ENCODE results near the gene CLDN9.

CLDN9 gene

DNA sequence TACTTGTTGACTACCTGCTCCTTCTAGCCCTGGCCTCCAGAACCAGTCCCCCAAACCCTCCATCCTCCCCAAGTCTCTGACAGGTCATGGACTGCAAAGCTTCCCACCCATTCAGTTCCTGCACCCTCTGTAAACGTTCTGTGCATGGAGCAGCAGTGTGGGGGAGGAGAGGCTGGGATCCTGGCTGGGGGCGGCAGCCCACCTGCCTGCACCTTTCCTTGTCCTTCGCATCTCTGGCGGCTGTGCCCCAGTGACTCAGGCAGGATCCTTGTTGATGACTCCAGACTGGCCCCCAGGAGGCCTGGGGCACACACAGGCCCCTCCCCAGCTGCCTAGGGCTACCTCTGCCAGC lies 30.8 kb upstream of the CLDN9 start:
- no peak overlapping the region for H3K4me2 ChIP-seq (ENCODE audit: low read depth, low read length)
- H4K20me1 ChIP-seq (ENCODE audit: insufficient read depth, low read length): no peaks in the 10 kb centered on the region
- TF ChIP-seq, protein P1, sequence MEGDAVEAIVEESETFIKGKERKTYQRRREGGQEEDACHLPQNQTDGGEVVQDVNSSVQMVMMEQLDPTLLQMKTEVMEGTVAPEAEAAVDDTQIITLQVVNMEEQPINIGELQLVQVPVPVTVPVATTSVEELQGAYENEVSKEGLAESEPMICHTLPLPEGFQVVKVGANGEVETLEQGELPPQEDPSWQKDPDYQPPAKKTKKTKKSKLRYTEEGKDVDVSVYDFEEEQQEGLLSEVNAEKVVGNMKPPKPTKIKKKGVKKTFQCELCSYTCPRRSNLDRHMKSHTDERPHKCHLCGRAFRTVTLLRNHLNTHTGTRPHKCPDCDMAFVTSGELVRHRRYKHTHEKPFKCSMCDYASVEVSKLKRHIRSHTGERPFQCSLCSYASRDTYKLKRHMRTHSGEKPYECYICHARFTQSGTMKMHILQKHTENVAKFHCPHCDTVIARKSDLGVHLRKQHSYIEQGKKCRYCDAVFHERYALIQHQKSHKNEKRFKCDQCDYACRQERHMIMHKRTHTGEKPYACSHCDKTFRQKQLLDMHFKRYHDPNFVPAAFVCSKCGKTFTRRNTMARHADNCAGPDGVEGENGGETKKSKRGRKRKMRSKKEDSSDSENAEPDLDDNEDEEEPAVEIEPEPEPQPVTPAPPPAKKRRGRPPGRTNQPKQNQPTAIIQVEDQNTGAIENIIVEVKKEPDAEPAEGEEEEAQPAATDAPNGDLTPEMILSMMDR (IDR thresholded peaks at IDR 0.05; ENCODE audit: low read length): no peak
- TF ChIP-seq EZH2phosphoT487 (IDR thresholded peaks at IDR 0.05; ENCODE audit: low read length) (no peak), EZH2 (optimal IDR thresholded peaks at IDR 0.05; ENCODE audit: low read depth, low read length) (no peak)
- H3K9me2 ChIP-seq (replicated peaks; ENCODE audit: insufficient read depth, low read length): no peaks in the 10 kb centered on the region
- peaks cover 5% of the 10 kb centered on the region; the same call in 1 of the 2 replicates for H3K4me1 ChIP-seq (ENCODE audit: low read length)
- no peaks in the 10 kb centered on the region for H3K9me3 ChIP-seq (replicated peaks; ENCODE audit: insufficient read depth, low read length)
- no peak overlapping the region for H3K9ac ChIP-seq (ENCODE audit: low read length)
- H3K4me3 ChIP-seq (ENCODE audit: low read length): no peak overlapping the region
- H3K36me3 ChIP-seq (replicated peaks; ENCODE audit: insufficient read depth, low read length): no peaks in the 10 kb centered on the region
- peaks cover 30% of the 10 kb centered on the region for H3K27me3 ChIP-seq (replicated peaks; ENCODE audit: insufficient read depth, low read length)
- H2AFZ ChIP-seq (ENCODE audit: low read length): no peak overlapping the region
- H3K79me2 ChIP-seq (ENCODE audit: low read length): peaks cover 27% of the 10 kb centered on the region
- DNase-seq: no peak
- H3F3A ChIP-seq (ENCODE audit: insufficient read depth, low read length): 0 out of 2 replicates have a peak, but pooled peaks cover 2% of the 10 kb centered on the region
- H3K27ac ChIP-seq (ENCODE audit: low read length): no peak overlapping the region

DNA sequence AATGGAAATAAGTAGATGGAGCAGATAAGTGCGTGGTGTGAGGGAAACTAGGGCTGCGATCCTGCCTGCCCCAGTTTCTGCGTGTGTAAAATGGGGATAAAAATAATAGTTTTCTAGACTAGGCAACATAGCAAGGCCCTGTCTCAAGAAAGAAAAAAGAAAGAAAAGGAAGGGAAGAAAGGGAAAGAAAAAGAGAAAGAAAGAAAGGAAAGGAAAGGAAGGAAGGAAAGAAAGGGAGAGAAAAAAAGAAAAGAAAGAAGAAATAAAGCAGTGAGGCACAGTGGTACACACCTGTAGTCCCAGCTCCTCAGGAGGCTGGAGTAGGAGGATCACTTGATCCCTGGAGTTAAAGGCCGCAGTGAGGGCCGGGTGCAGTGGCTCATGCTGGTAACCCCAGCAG lies 30.3 kb upstream of the CLDN9 start:
- H3K9me3 ChIP-seq (replicated peaks; ENCODE audit: insufficient read depth, low read length): no peaks in the 10 kb centered on the region
- H3K9me2 ChIP-seq (replicated peaks; ENCODE audit: insufficient read depth, low read length): no peaks in the 10 kb centered on the region
- no peaks in the 10 kb centered on the region for H4K20me1 ChIP-seq (ENCODE audit: insufficient read depth, low read length)
- peaks cover 26% of the 10 kb centered on the region for H3K79me2 ChIP-seq (ENCODE audit: low read length)
- no peaks in the 10 kb centered on the region for H3K36me3 ChIP-seq (replicated peaks; ENCODE audit: insufficient read depth, low read length)
- H3F3A ChIP-seq (ENCODE audit: insufficient read depth, low read length): 0 out of 2 replicates have a peak, but pooled peaks cover 2% of the 10 kb centered on the region
- DNase-seq: no peak
- H3K4me1 ChIP-seq (ENCODE audit: low read length): peaks cover 5% of the 10 kb centered on the region; the same call in 1 of the 2 replicates
- no peak overlapping the region for H3K9ac ChIP-seq (ENCODE audit: low read length)
- H3K4me3 ChIP-seq (ENCODE audit: low read length): no peak overlapping the region
- TF ChIP-seq EZH2phosphoT487 (IDR thresholded peaks at IDR 0.05; ENCODE audit: low read length): no peak
- TF ChIP-seq EZH2 (optimal IDR thresholded peaks at IDR 0.05; ENCODE audit: low read depth, low read length): no peak
- TF ChIP-seq, protein P1 (IDR thresholded peaks at IDR 0.05; ENCODE audit: low read length): no peak
- peaks cover 35% of the 10 kb centered on the region for H3K27me3 ChIP-seq (replicated peaks; ENCODE audit: insufficient read depth, low read length)
- no peak overlapping the region for H3K4me2 ChIP-seq (ENCODE audit: low read depth, low read length)
- H2AFZ ChIP-seq (ENCODE audit: low read length): no peak overlapping the region
- H3K27ac ChIP-seq (ENCODE audit: low read length): no peak overlapping the region

DNA sequence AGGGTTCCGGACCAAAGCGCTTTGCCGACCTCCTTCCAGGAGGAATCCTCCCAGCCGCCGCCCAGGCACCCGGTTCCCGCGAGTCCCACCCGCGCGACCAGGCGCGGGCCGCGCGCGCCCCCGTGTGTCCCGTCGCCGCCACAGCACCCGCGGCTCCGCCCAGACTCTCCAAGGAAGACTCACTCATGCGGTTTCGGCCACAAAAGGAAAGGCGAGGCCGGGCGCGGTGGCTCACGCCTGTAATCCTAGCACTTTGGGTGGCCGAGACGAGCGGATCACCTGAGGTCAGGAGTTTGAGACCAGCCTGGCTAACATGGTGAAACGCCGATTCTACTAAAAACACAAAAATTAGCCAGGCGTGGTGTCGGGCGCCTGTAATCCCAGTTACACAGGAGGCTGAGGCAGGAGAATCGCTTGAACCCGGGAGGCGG lies 29.0 kb upstream of the CLDN9 start:
- H3K36me3 ChIP-seq (replicated peaks; ENCODE audit: insufficient read depth, low read length): no peaks in the 10 kb centered on the region
- peak overlapping the region; percentile 43; the same call in 1 of the 2 replicates for H3K4me3 ChIP-seq (ENCODE audit: low read length)
- H3K4me2 ChIP-seq (ENCODE audit: low read depth, low read length): peak overlapping the region; percentile 74; the same call in 1 of the 2 replicates
- H3K4me1 ChIP-seq (ENCODE audit: low read length): peaks cover 5% of the 10 kb centered on the region; the same call in 1 of the 2 replicates
- no peaks in the 10 kb centered on the region for H3K9me2 ChIP-seq (replicated peaks; ENCODE audit: insufficient read depth, low read length)
- H3K27ac ChIP-seq (ENCODE audit: low read length): no peak overlapping the region
- H3K9ac ChIP-seq (ENCODE audit: low read length): no peak overlapping the region
- no peak for TF ChIP-seq EZH2 (optimal IDR thresholded peaks at IDR 0.05; ENCODE audit: low read depth, low read length)
- TF ChIP-seq, protein P1 (IDR thresholded peaks at IDR 0.05; ENCODE audit: low read length): peak; percentile 90
- H2AFZ ChIP-seq (ENCODE audit: low read length): peak overlapping the region; percentile 61; the same call in 1 of the 2 replicates
- no peaks in the 10 kb centered on the region for H3K9me3 ChIP-seq (replicated peaks; ENCODE audit: insufficient read depth, low read length)
- peaks cover 15% of the 10 kb centered on the region for H3K79me2 ChIP-seq (ENCODE audit: low read length)
- H4K20me1 ChIP-seq (ENCODE audit: insufficient read depth, low read length): no peaks in the 10 kb centered on the region
- DNase-seq: peak; percentile 70
- H3K27me3 ChIP-seq (replicated peaks; ENCODE audit: insufficient read depth, low read length): peaks cover 49% of the 10 kb centered on the region
- 0 out of 2 replicates have a peak, but pooled peaks cover 2% of the 10 kb centered on the region for H3F3A ChIP-seq (ENCODE audit: insufficient read depth, low read length)

All from MM.1S (cell line).